ENCODE results near the gene ADCY5. TPM values are rescaled to one million over a fixed set of nuclear protein-coding genes. Genes with fewer than 3 reads are reported as not detected.

Gene ADCY5
- total RNA-seq, 1 experiment from 2014 or later: 0.49 TPM

DNA sequence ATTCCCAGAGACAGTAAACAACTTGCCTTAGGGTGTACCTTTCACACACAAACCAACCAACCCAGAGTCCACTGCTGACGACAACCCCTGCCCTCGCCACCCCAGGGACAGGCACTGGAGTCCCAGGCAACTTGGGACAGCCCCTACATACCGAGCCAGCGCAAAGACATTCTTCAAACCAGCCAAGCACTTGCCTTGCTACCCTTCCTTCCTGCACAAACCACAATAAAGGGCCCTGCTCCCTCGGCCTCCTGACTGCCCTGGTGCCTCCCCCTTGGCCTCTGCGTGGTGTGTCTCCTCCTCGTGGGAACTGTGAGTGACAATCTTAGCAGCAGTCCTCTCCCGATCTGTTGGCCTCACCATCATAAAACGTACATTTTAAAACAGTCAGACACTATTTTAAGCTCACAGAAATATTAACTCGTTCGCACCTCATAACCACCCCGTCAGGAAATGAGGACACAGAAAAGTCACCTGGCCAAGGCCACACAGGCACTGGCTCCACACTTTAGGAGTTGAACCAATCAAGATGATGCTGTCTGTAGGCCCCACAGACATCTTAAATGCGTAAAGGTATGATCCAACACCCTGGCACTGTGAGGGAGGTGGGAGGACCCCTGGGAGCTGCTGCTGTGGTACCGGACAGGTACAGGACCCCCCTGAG is 113.8 kb downstream of the ADCY5 start:
- Histone ChIP-seq H3K9me2 (ENCODE audit: insufficient read depth) (no peaks in the 10 kb centered on the region), H3K27me3 (ENCODE audit: insufficient read depth, low read length) (no peaks in the 10 kb centered on the region), H3K4me3 (replicated peaks in 1 of 2; ENCODE audit: low read depth in 1 of 2, low read length in 2 of 2) (no peak overlapping the region), H3K27ac (ENCODE audit: low read depth, low read length) (no peak overlapping the region), H4K20me1 (ENCODE audit: insufficient read depth) (no peaks in the 10 kb centered on the region), H3K79me2 (ENCODE audit: insufficient read depth, low read length) (no peaks in the 10 kb centered on the region), H3K9ac (ENCODE audit: low read length) (no peak overlapping the region), H2AFZ (ENCODE audit: low read depth, low read length, poor library complexity, severe bottlenecking) (no peak overlapping the region), H3K4me1 (ENCODE audit: control insufficient read depth in 1 of 2, insufficient read depth in 2 of 2, low read length in 2 of 2) (no peaks in the 10 kb centered on the region), H3K36me3 (ENCODE audit: control insufficient read depth in 1 of 2, insufficient read depth in 2 of 2, low read length in 2 of 2) (no peaks in the 10 kb centered on the region), H3K9me3 (ENCODE audit: control insufficient read depth in 1 of 2, insufficient read depth in 1 of 2, low read depth in 1 of 2, low read length in 2 of 2) (no peaks in the 10 kb centered on the region), H3K4me2 (ENCODE audit: low read length) (no peak overlapping the region)
- ChIA-PET RAD21 (ENCODE audit: low non-redundant PET in 1 of 2, low total read pairs in 2 of 2, uncharacterized antibody in 2 of 2, unreplicated experiment in 2 of 2) (no interaction called here), CTCF (no interaction called here), POLR2A (no interaction called here)
- ATAC-seq: no peak
- no peak for DNase-seq (ENCODE audit: low read depth, low spot score)
- no TSS peak for BruUV-seq (replicated peaks)
- TF ChIP-seq SIN3A (IDR thresholded peaks at IDR 0.05; ENCODE audit: low read depth) (no peak), RAD21 (IDR thresholded peaks at IDR 0.05; ENCODE audit: low read depth) (no peak), YY1 (IDR thresholded peaks at IDR 0.05; ENCODE audit: extremely low read depth, insufficient replicate concordance, low read depth, low read length) (no peak), ELF1 (IDR thresholded peaks at IDR 0.05; ENCODE audit: borderline replicate concordance, low read depth) (no peak), MAX (IDR thresholded peaks at IDR 0.05) (no peak), EZH2phosphoT487 (IDR thresholded peaks at IDR 0.05; ENCODE audit: borderline replicate concordance) (no peak), SP1 (IDR thresholded peaks at IDR 0.05; ENCODE audit: low read depth) (no peak), EZH2 (IDR thresholded peaks at IDR 0.05) (no peak)
- TF ChIP-seq, protein P1, sequence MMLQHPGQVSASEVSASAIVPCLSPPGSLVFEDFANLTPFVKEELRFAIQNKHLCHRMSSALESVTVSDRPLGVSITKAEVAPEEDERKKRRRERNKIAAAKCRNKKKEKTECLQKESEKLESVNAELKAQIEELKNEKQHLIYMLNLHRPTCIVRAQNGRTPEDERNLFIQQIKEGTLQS (IDR thresholded peaks at IDR 0.05): no peak
- intact Hi-C loops (cut with micrococcal nuclease): no loop called here

GRCh38 chr3:123334056-123334455 is 114.8 kb downstream of the ADCY5 start:
- Histone ChIP-seq H3K4me1 (ENCODE audit: control insufficient read depth in 1 of 2, insufficient read depth in 2 of 2, low read length in 2 of 2) (no peaks in the 10 kb centered on the region), H3K4me2 (ENCODE audit: low read length) (no peak overlapping the region), H3K27me3 (ENCODE audit: insufficient read depth, low read length) (no peaks in the 10 kb centered on the region), H3K4me3 (replicated peaks in 1 of 2; ENCODE audit: low read depth in 1 of 2, low read length in 2 of 2) (no peak overlapping the region), H4K20me1 (ENCODE audit: insufficient read depth) (no peaks in the 10 kb centered on the region), H3K79me2 (ENCODE audit: insufficient read depth, low read length) (no peaks in the 10 kb centered on the region), H3K9ac (ENCODE audit: low read length) (no peak overlapping the region), H3K9me2 (ENCODE audit: insufficient read depth) (no peaks in the 10 kb centered on the region), H3K36me3 (ENCODE audit: control insufficient read depth in 1 of 2, insufficient read depth in 2 of 2, low read length in 2 of 2) (no peaks in the 10 kb centered on the region), H3K9me3 (ENCODE audit: control insufficient read depth in 1 of 2, insufficient read depth in 1 of 2, low read depth in 1 of 2, low read length in 2 of 2) (no peaks in the 10 kb centered on the region), H3K27ac (ENCODE audit: low read depth, low read length) (no peak overlapping the region), H2AFZ (ENCODE audit: low read depth, low read length, poor library complexity, severe bottlenecking) (no peak overlapping the region)
- ChIA-PET CTCF (no interaction called here), RAD21 (ENCODE audit: low non-redundant PET in 1 of 2, low total read pairs in 2 of 2, uncharacterized antibody in 2 of 2, unreplicated experiment in 2 of 2) (no interaction called here), POLR2A (no interaction called here)
- BruUV-seq (replicated peaks): no TSS peak
- intact Hi-C loops (cut with micrococcal nuclease): no loop called here
- ATAC-seq: no peak
- DNase-seq (ENCODE audit: low read depth, low spot score): no peak
- TF ChIP-seq ELF1 (IDR thresholded peaks at IDR 0.05; ENCODE audit: borderline replicate concordance, low read depth) (no peak), POLR2AphosphoS5 (IDR thresholded peaks at IDR 0.05; ENCODE audit: low read depth, low read length) (no peak), JUND (IDR thresholded peaks at IDR 0.05) (no peak), RAD21 (IDR thresholded peaks at IDR 0.05; ENCODE audit: low read depth) (no peak), CTCF (IDR thresholded peaks at IDR 0.05 in 2 of 3, conservative IDR thresholded peaks at IDR 0.05 in 1 of 3; ENCODE audit: borderline replicate concordance in 1 of 3, insufficient read depth in 1 of 3, low read depth in 2 of 3, low read length in 2 of 3) (no peak), POLR2A (IDR thresholded peaks at IDR 0.05; ENCODE audit: borderline replicate concordance, extremely low read depth, insufficient read depth, insufficient read length) (no peak), TCF7L2 (IDR thresholded peaks at IDR 0.05; ENCODE audit: borderline replicate concordance, extremely low read depth, insufficient read depth, insufficient read length) (no peak), YY1 (IDR thresholded peaks at IDR 0.05; ENCODE audit: extremely low read depth, insufficient replicate concordance, low read depth, low read length) (no peak), EZH2 (IDR thresholded peaks at IDR 0.05) (no peak), ZFX (IDR thresholded peaks at IDR 0.05) (no peak), CBX3 (IDR thresholded peaks at IDR 0.05; ENCODE audit: low read depth) (no peak)
